ENCODE results near the gene DCP1A. TPM values are rescaled to one million over a fixed set of nuclear protein-coding genes. Genes with fewer than 3 reads are reported as not detected.

Gene DCP1A
- total and polyA plus RNA-seq, 7 donors, result 4.8 to 19.3 (median 16.2) TPM

DNA sequence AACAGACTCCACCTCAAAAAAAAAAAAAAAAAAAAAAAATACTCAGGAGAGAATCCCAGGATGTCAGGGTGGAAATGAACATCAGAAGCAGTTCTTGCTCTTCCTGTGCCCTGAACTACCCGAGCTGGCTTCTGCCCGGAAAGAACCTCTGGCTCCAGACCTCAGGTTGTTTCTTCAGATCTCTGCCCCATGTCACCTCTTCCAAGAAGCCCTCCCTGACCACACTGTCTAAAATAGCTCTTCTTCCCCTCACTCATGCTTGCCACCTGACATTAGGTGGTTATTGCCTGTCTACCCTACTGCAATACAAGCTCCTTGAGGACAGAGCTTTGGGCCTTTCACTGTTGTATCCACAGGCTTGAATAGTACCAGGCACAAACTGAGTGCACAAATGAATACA, 99.7 kb downstream of the DCP1A start:
- Histone ChIP-seq H3K27ac (no peak overlapping the region), H3K4me1 (peaks cover 50% of the 10 kb centered on the region), H3K36me3 (ENCODE audit: insufficient read depth in 1 of 2, low read depth in 1 of 2) (peaks cover 0 to 5% of the 10 kb centered on the region in 2 donors), H3K4me3 (no peak overlapping the region), H3K9me3 (no peaks in the 10 kb centered on the region), H3K27me3 (ENCODE audit: insufficient read depth in 3 of 3, low read length in 2 of 3) (no peaks in the 10 kb centered on the region)
- DNase-seq (no peak), ATAC-seq (peak in 3 of 4 donors; percentile 21 to 22 (median 22))
- intact Hi-C loops (cut with DNase I), result no loop called here
- WGBS, 3 donors, result 71 to 88% (median 80%) methylated on average over 2 of the region's 2 CpGs
- no peak for TF ChIP-seq CTCF (IDR thresholded peaks at IDR 0.05)

DNA sequence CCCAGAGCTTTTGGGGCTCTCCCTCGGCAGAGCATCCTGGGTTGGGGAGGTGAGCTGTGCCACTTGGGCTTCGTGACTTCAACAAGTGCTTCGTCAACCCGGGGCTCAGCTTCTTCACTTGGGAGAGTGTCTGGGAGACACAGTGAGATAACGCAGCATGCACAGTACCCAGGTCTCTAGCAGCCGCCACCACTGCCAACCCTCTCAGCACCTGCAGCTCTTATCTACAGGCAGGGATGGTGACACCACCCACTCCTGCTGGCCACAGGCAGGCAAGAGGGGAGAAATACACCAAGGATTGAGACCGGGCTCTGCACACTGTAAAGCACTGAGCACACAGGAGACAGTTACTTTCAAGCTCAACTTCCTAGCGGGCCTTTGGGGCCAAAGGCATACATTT, 103.1 kb downstream of the DCP1A start:
- DNase-seq (no peak), ATAC-seq (no peak)
- Histone ChIP-seq H3K4me3 (no peak overlapping the region), H3K27ac (no peak overlapping the region), H3K36me3 (ENCODE audit: insufficient read depth in 1 of 2, low read depth in 1 of 2) (peaks cover 0 to 36% of the 10 kb centered on the region in 2 donors), H3K27me3 (ENCODE audit: insufficient read depth in 3 of 3, low read length in 2 of 3) (no peaks in the 10 kb centered on the region), H3K9me3 (no peaks in the 10 kb centered on the region), H3K4me1 (peaks cover 57% of the 10 kb centered on the region)
- intact Hi-C loops (cut with DNase I), result loop anchor here in 1 of 2 donors (1.0 kb wide), 1 partner anchor 9 kb away; no protein-coding TSS in a partner anchor
- TF ChIP-seq CTCF (IDR thresholded peaks at IDR 0.05), result no peak
- 95 to 97% (median 96%) methylated on average over 8 of the region's 8 CpGs for WGBS, 3 donors

- intact Hi-C loops (cut with DNase I), result loop anchor here in 1 of 2 donors (1.0 kb wide), 1 partner anchor 10 kb away; no protein-coding TSS in a partner anchor
- DNase-seq (no peak), ATAC-seq (no peak)
- no peaks in the 10 kb centered on the region for H3K27me3 ChIP-seq (ENCODE audit: insufficient read depth in 3 of 3, low read length in 2 of 3)
- H3K4me1 ChIP-seq, result peaks cover 57% of the 10 kb centered on the region
- peaks cover 0 to 40% of the 10 kb centered on the region in 2 donors for H3K36me3 ChIP-seq (ENCODE audit: insufficient read depth in 1 of 2, low read depth in 1 of 2)
- no peak overlapping the region for H3K27ac ChIP-seq
- no peak for TF ChIP-seq CTCF (IDR thresholded peaks at IDR 0.05)
- H3K4me3 ChIP-seq, result no peak overlapping the region
- no peaks in the 10 kb centered on the region for H3K9me3 ChIP-seq
- WGBS, 3 donors, result 87 to 88% (median 87%) methylated on average over 8 of the region's 8 CpGs
These were observed 103.6 kb downstream of the DCP1A start for GRCh38 chr3:53243785-53244184.

GRCh38 chr3:53243165-53243564, 104.2 kb downstream of the DCP1A start:
- Histone ChIP-seq H3K9me3 (no peaks in the 10 kb centered on the region), H3K27me3 (ENCODE audit: insufficient read depth in 3 of 3, low read length in 2 of 3) (no peaks in the 10 kb centered on the region), H3K4me3 (no peak overlapping the region), H3K36me3 (ENCODE audit: insufficient read depth in 1 of 2, low read depth in 1 of 2) (peaks cover 0 to 47% of the 10 kb centered on the region in 2 donors), H3K4me1 (peaks cover 64% of the 10 kb centered on the region), H3K27ac (peak overlapping the region; percentile 75)
- intact Hi-C loops (cut with DNase I), result no loop called here
- no peak for TF ChIP-seq CTCF (IDR thresholded peaks at IDR 0.05)
- ATAC-seq (no peak), DNase-seq (peak in 1 of 2 donors; percentile 61)
- 74 to 87% (median 77%) methylated on average over 14 of the region's 14 CpGs for WGBS, 3 donors

DNA sequence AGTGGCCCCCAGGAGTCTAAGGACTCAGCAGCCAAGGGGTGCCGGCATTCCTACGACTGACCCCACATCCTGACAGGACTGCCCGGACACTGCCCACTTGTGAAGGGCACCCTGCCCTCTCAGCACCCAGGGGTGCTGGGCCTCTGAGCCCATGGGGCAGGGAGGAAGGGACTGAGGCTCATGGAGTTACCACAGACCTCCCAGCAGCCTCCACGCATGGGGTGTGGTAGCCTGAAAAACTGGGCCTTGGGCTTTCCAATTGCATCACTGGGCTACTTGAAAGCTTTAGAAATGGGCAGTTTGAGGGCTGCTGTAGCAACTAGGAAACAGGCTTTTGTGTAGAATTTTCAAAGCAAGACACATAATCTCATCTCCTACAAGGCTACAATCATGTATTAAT, 104.7 kb downstream of the DCP1A start:
- H3K9me3 ChIP-seq, result no peaks in the 10 kb centered on the region
- peaks cover 64% of the 10 kb centered on the region for H3K4me1 ChIP-seq
- peaks cover 0 to 52% of the 10 kb centered on the region in 2 donors for H3K36me3 ChIP-seq (ENCODE audit: insufficient read depth in 1 of 2, low read depth in 1 of 2)
- 77 to 89% (median 78%) methylated on average over 4 of the region's 4 CpGs for WGBS, 3 donors
- no peak for TF ChIP-seq CTCF (IDR thresholded peaks at IDR 0.05)
- H3K4me3 ChIP-seq, result peak overlapping the region; percentile 22
- ATAC-seq (no peak), DNase-seq (no peak)
- no peaks in the 10 kb centered on the region for H3K27me3 ChIP-seq (ENCODE audit: insufficient read depth in 3 of 3, low read length in 2 of 3)
- intact Hi-C loops (cut with DNase I), result no loop called here
- peak overlapping the region; percentile 75 for H3K27ac ChIP-seq
